ENCODE measurements around the gene AGK. TPM values are rescaled to one million over a fixed set of nuclear protein-coding genes. Genes with fewer than 3 reads are reported as not detected.
A peak's percentile ranks its signal among the peaks of the same experiment; 100 is the strongest.
"Not testable (repeated sequence)": the region's sequence is repeated elsewhere in the genome, so short reads cannot be mapped to it uniquely, and the experiment has no call there.

AGK gene
- total and polyA plus RNA-seq, 7 donors = 5.8 to 15.4 (median 9.0) TPM

DNA sequence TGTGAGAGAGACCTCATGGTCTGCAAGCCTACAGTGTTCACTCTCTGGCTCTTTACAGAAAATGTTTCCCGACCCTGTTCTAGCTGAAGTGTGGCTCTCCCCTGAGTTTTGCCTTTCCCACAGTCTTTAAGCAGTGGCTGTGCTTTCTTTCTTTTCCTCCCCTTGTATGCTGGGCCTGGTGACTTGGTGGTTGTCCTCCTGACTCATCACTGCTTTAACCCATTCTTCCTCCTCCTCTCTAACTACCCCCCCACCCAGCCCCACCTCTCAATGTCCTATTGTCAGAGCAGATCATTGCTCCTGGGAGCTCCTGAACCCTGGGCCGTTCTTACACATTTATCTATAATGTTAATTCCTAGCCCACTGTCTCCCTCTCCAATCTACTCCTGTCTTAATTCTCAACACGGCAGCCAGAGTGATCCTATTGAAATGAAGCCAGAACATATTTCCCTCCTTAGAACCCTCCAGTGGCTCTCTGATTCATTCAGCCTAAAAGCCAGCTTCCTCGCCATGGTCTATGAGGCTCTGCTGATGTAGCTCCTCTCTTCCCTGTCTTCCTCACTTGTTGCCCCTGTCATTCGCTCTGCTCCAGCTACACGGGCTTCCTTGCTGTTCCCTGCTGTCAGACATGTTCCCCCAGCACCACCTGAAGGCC lies 95.7 kb downstream of the AGK start:
- Histone ChIP-seq H3K27ac (no peak overlapping the region), H3K36me3 (ENCODE audit: insufficient read depth in 1 of 2, low read depth in 1 of 2) (peaks cover 0 to 33% of the 10 kb centered on the region in 2 donors), H3K27me3 (ENCODE audit: insufficient read depth in 3 of 3, low read length in 2 of 3) (no peaks in the 10 kb centered on the region), H3K9me3 (no peaks in the 10 kb centered on the region), H3K4me3 (no peak overlapping the region), H3K4me1 (peaks cover 18% of the 10 kb centered on the region)
- TF ChIP-seq, protein P1, sequence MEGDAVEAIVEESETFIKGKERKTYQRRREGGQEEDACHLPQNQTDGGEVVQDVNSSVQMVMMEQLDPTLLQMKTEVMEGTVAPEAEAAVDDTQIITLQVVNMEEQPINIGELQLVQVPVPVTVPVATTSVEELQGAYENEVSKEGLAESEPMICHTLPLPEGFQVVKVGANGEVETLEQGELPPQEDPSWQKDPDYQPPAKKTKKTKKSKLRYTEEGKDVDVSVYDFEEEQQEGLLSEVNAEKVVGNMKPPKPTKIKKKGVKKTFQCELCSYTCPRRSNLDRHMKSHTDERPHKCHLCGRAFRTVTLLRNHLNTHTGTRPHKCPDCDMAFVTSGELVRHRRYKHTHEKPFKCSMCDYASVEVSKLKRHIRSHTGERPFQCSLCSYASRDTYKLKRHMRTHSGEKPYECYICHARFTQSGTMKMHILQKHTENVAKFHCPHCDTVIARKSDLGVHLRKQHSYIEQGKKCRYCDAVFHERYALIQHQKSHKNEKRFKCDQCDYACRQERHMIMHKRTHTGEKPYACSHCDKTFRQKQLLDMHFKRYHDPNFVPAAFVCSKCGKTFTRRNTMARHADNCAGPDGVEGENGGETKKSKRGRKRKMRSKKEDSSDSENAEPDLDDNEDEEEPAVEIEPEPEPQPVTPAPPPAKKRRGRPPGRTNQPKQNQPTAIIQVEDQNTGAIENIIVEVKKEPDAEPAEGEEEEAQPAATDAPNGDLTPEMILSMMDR (IDR thresholded peaks at IDR 0.05) = no peak
- DNase-seq (no peak), ATAC-seq (no peak)
- WGBS, 3 donors = 84 to 91% (median 85%) methylated on average over 6 of the region's 6 CpGs
- intact Hi-C loops (cut with DNase I) = loop anchor here (5.0 kb wide), 3 partner anchors 95 to 385 kb away; partner anchors contain the start of gene AGK (in 1 of the 2)

DNA sequence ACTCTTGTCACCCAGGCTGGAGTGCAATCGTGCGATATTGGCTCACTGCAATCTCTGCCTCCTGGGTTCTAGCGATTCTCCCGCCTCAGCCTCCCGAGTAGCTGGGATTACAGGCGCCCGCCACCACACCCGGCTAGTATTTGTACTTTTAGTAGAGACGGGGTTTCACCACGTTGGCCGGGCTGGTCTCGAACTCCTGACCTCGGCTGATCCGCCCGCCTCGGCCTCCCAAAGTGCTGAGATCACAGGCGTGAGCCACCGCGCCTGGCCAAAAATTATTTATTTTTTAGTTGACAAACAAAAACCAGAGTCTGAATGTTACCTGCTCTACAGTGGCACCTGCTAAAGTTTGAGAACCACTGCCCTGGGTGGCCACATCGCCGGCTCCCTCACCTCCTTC lies 96.5 kb downstream of the AGK start:
- 96 to 99% (median 97%) methylated on average over 19 to 21 of the region's 21 CpGs for WGBS, 3 donors

DNA sequence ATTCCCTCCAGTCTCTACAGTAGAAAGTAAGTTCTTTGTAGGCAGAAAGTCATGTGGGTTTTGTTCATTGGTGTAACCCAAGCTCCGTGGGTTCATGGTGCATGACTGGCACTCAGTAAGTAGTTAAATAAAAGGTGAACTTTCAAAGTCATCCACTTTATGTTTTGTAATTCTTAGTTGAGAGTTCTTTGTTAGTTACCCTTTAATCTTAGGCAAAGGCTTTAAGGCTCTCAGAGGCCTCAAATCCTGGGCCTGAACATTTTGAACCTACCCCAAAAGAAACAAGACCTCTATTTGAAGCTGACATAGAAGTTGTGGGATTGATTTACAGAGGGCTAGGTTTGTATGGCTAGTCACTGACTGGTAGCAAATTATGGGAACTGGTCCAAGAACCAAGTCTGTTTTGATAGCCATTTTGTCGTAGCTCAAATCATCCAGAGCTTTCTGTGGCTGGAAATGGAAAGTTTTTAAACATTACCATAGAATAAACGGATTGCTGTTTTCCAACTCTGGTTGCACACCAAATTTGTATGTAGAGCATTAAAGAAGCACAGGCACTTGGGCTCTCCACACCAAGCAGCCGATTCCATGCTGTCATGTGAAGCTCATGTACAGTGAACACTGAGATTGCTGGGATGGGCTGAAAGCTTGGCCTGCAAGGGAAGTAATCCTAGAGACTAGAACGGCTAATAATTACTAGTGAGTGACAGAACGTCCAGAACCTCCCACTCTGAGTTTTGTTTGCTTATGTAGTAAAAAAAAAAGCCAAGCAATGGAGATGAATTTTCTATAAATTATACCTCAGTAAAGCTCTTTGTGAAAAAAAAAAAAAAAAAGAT lies 97.3 kb downstream of the AGK start:
- intact Hi-C loops (cut with DNase I) = loop anchor here (5.0 kb wide), 3 partner anchors 96 to 386 kb away; partner anchors contain the start of gene AGK (in 1 of the 2)
- Histone ChIP-seq H3K27me3 (ENCODE audit: insufficient read depth in 3 of 3, low read length in 2 of 3) (no peaks in the 10 kb centered on the region), H3K4me3 (no peak overlapping the region), H3K9me3 (no peaks in the 10 kb centered on the region), H3K4me1 (peaks cover 18% of the 10 kb centered on the region), H3K27ac (peak overlapping the region; percentile 51), H3K36me3 (ENCODE audit: insufficient read depth in 1 of 2, low read depth in 1 of 2) (peaks cover 0 to 33% of the 10 kb centered on the region in 2 donors)
- TF ChIP-seq, protein P1 (IDR thresholded peaks at IDR 0.05) = no peak
- WGBS, 3 donors = 39 to 77% (median 51%) methylated on average over 6 of the region's 6 CpGs
- ATAC-seq (peak in 1 of 4 donors; percentile 65), DNase-seq (no peak)

More for the DNA sequence above, 96.5 kb downstream of the AGK start:
- DNase-seq; H3K4me3 ChIP-seq; H3K27me3 ChIP-seq (ENCODE audit: insufficient read depth in 3 of 3, low read length in 2 of 3); H3K27ac ChIP-seq; H3K9me3 ChIP-seq; ATAC-seq: not testable (repeated sequence)
- intact Hi-C loops (cut with DNase I) = loop anchor here (5.0 kb wide), 3 partner anchors 95 to 385 kb away; partner anchors contain the start of gene AGK (in 1 of the 2)
- Histone ChIP-seq H3K36me3 (ENCODE audit: insufficient read depth in 1 of 2, low read depth in 1 of 2) (peaks cover 0 to 33% of the 10 kb centered on the region in 2 donors), H3K4me1 (peaks cover 18% of the 10 kb centered on the region)

DNA sequence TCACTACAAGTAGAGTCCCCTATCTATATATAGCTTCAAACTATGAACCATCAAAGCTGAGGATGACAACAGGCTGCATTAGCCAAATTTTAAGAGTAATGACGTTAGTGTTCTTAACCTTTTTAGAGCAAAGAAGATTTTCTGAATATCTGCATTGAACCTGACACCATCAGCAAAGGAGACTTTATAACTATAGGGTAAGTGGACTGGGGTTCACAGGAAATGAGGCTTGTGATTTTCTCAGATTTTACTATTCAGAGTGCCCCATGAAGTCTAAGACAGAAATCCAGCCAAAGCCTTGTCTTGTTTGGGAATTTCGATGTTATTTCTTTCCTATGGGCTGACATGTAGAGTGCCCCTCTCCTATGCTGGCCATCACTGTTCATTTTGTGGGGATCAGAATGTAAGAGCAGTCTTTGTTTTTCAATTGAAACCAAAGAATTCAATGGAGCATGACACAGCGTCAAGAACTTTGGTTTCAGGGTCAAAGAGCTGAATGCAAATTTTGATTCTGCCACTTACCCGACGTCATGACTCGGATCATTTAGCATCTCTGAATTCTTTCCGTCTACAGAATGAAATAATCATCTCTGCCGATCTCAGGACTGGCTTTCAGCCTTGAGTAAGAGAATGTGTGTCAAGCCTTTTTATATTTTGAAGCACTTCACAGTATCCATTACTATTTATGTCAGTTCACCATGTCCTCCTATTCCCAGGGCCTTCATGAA lies 98.1 kb downstream of the AGK start:
- DNase-seq (no peak), ATAC-seq (peak in 2 of 4 donors; percentile 7 to 64)
- H3K9me3 ChIP-seq = no peaks in the 10 kb centered on the region
- TF ChIP-seq, protein P1 (IDR thresholded peaks at IDR 0.05) = no peak
- intact Hi-C loops (cut with DNase I) = loop anchor here (5.0 kb wide), 3 partner anchors 97 to 387 kb away; partner anchors contain the start of gene AGK (in 1 of the 2)
- 41 to 77% (median 46%) methylated on average over 8 of the region's 8 CpGs for WGBS, 3 donors
- H3K4me3 ChIP-seq = no peak overlapping the region
- H3K27me3 ChIP-seq (ENCODE audit: insufficient read depth in 3 of 3, low read length in 2 of 3) = no peaks in the 10 kb centered on the region
- H3K36me3 ChIP-seq (ENCODE audit: insufficient read depth in 1 of 2, low read depth in 1 of 2) = peaks cover 0 to 26% of the 10 kb centered on the region in 2 donors
- peaks cover 18% of the 10 kb centered on the region for H3K4me1 ChIP-seq
- H3K27ac ChIP-seq = peak overlapping the region; percentile 27

All from psoas muscle (tissue), 8 donors.